GM23248 (cell line): Measurements from ENCODE around the gene PDE10A. TPM values are rescaled to one million over a fixed set of nuclear protein-coding genes. Genes with fewer than 3 reads are reported as not detected.

ENCODE experiments used
- DNase-seq: peaks from one replicate; pipeline ENCODE4 v3.0.0-alpha.2; 2015
- H2AFZ ChIP-seq: fragments of 200-600 bp; sonication (generic); 2 replicates; pipeline ENCODE4 v1.6.1; 2016; ENCODE audit warnings: antibody characterized with exemption
- H3F3A ChIP-seq: fragments of 200-600 bp; sonication (generic); 2 replicates; pipeline ENCODE4 v1.6.1; 2016; ENCODE audit warnings: mild to moderate bottlenecking, antibody characterized with exemption, mixed run types; ENCODE audit not compliant: insufficient read depth
- H3K27ac ChIP-seq: fragments of 200-600 bp; sonication (generic); 2 replicates; pipeline ENCODE4 v1.5.1; 2016; ENCODE audit warnings: mild to moderate bottlenecking
- H3K27me3 ChIP-seq: fragments of 200-600 bp; sonication (generic); replicated peaks from 2 replicates; pipeline ENCODE4 v1.6.1; 2016; ENCODE audit warnings: mild to moderate bottlenecking; ENCODE audit not compliant: insufficient read depth
- H3K36me3 ChIP-seq: fragments of 200-600 bp; sonication (generic); 2 replicates; pipeline ENCODE4 v1.6.1; 2016; ENCODE audit warnings: low read depth, mild to moderate bottlenecking
- H3K4me1 ChIP-seq: fragments of 200-600 bp; sonication (generic); 2 replicates; pipeline ENCODE4 v1.6.1; 2016; ENCODE audit warnings: mild to moderate bottlenecking; ENCODE audit not compliant: insufficient read depth
- H3K4me2 ChIP-seq: fragments of 200-600 bp; sonication (generic); one replicate; pipeline ENCODE4 v1.6.1; 2016; ENCODE audit warnings: mild to moderate bottlenecking; ENCODE audit not compliant: unreplicated experiment
- H3K4me3 ChIP-seq: fragments of 200-600 bp; sonication (generic); 2 replicates; pipeline ENCODE4 v1.5.1; 2016; ENCODE audit warnings: mild to moderate bottlenecking
- H3K79me2 ChIP-seq: fragments of 200-600 bp; sonication (generic); 2 replicates; pipeline ENCODE4 v1.6.1; 2016; ENCODE audit warnings: mild to moderate bottlenecking; ENCODE audit not compliant: insufficient read depth
- H3K9ac ChIP-seq: fragments of 200-600 bp; sonication (generic); 2 replicates; pipeline ENCODE4 v1.6.1; 2016; ENCODE audit warnings: mild to moderate bottlenecking
- H3K9me2 ChIP-seq: fragments of 200-600 bp; sonication (generic); 2 replicates; pipeline ENCODE4 v1.6.1; 2016; ENCODE audit warnings: mixed run types, mild to moderate bottlenecking, moderate library complexity; ENCODE audit not compliant: insufficient read depth
- H3K9me3 ChIP-seq: fragments of 200-600 bp; sonication (generic); one replicate; pipeline ENCODE4 v1.6.1; 2017; ENCODE audit warnings: low read depth
- H4K20me1 ChIP-seq: fragments of 200-600 bp; sonication (generic); 2 replicates; pipeline ENCODE4 v1.6.0; 2016; ENCODE audit not compliant: insufficient read depth
- EZH2 ChIP-seq: fragments of 200-600 bp; sonication (generic); IDR thresholded peaks from 2 replicates; pipeline ENCODE4 v1.6.1; 2018; ENCODE audit warnings: antibody characterized with exemption, mild to moderate bottlenecking; ENCODE audit not compliant: insufficient read depth, poor library complexity, severe bottlenecking
- EZH2phosphoT487 ChIP-seq: fragments of 200-600 bp; sonication (generic); IDR thresholded peaks from 2 replicates; pipeline ENCODE4 v1.6.1; 2018; ENCODE audit warnings: antibody characterized with exemption, moderate library complexity, mild to moderate bottlenecking, low read depth; ENCODE audit not compliant: insufficient read depth
- WGBS, 2 experiments: methylation state at CpG; one replicate each; pipeline ENCODE4 v1.1.6; 2015 to 2017; ENCODE audit warnings: low lambda C conversion rate in 2 of 2, low coverage in 1 of 2; ENCODE audit errors: missing lambda C conversion rate in 2 of 2; 5-methylcytosine and 5-hydroxymethylcytosine counted together
- in situ Hi-C: fragments of 300-500 bp; cut with MboI; formaldehyde crosslinking; loops from 2 replicates; pipeline ENCODE4 v1.15.0; 2020
- polyA plus RNA-seq: library from polyadenylated mRNA; unstranded; fragments of >200 nt; fragmentation: Nextera tagmentation; extraction: Ambion mirVana; gene quantifications from 2 replicates; pipeline ENCODE4 v1.2.1, GENCODE V29; 2016
- total RNA-seq: library from RNA; depleted of rRNA; stranded (reverse); fragments of >200 nt; shearing (Covaris generic); gene quantifications from 2 replicates; pipeline ENCODE4 v1.2.3, GENCODE V29; 2014

PDE10A gene
- total and polyA plus RNA-seq, 2 experiments from 2014 or later = 0.11 to 0.21 TPM

DNA sequence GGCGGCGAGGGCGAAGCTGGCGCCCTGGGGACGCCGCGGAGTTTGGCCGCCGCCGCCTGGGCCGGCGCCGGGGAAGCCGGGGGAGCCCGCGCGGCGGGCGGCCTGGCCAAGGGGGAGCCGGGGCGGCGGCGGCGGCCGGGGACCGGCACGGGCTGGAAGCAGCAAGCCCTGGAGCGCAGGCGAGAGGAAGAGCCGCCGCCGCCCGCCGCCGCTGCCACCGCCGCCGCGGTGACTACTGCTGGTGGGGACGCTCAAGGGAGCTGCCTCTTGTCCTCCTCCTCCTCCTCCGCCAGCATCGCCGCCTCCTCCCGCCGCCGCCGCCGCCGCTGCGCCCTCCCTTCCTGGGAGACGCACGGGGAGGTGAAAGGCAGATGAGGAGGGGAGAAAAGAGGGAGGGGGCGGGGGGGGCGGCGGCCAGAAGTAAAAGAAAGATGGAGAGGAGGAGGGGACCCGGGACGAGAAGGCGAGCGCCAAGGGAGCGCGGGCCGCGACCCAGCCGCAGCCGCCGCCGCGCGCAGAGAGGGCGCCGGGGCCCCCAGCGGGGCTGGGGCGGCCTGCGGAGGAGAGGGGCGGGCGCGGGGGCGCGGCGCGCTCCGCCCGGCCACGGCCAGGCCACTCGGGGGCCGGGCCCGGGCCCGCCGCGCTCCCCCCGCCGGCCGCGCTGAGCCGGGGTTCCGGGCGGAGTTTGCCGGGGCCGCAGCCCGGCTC lies 846 bp downstream of the PDE10A start:
- H3K9me3 ChIP-seq = no peaks in the 10 kb centered on the region
- H3K36me3 ChIP-seq = no peaks in the 10 kb centered on the region
- no peaks in the 10 kb centered on the region for H3F3A ChIP-seq
- H4K20me1 ChIP-seq = no peaks in the 10 kb centered on the region
- no peak overlapping the region for H2AFZ ChIP-seq
- DNase-seq = peak; percentile 24
- H3K79me2 ChIP-seq = no peaks in the 10 kb centered on the region
- in situ Hi-C loops = no loop called here
- peak overlapping the region; percentile 53 for H3K4me2 ChIP-seq
- no peak overlapping the region for H3K9ac ChIP-seq
- peak overlapping the region; percentile 48 for H3K4me3 ChIP-seq
- H3K4me1 ChIP-seq = no peaks in the 10 kb centered on the region
- 1 to 2% methylated on average over 18 to 50 of the region's 100 CpGs for WGBS, 2 experiments
- TF ChIP-seq EZH2 = no peak
- TF ChIP-seq EZH2phosphoT487 = no peak
- H3K27me3 ChIP-seq = peaks cover 84% of the 10 kb centered on the region
- H3K27ac ChIP-seq = no peak overlapping the region
- no peaks in the 10 kb centered on the region for H3K9me2 ChIP-seq

DNA sequence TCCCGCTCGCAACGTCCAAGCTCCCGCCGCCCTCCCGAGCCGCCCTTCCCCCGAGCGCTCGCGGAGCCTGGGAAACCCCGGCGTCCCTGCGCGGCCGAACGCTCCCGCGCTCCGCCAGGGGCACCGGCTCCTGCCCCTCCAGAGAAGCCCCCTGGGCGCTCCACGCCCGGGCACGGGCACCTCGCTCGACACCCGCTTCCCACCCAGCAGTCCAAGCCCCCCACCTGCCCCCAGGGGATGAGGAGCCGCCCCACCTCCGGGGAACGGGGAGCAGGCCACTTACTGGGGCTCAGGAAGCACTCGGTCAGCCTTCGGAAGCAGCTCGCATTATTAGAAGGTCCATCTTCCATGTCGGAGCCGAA lies 1.4 kb downstream of the PDE10A start:
- H3K36me3 ChIP-seq = no peaks in the 10 kb centered on the region
- no peak overlapping the region for H3K4me2 ChIP-seq
- H3K9me3 ChIP-seq = no peaks in the 10 kb centered on the region
- no peak for DNase-seq
- H3F3A ChIP-seq = no peaks in the 10 kb centered on the region
- no peaks in the 10 kb centered on the region for H3K79me2 ChIP-seq
- peak overlapping the region; percentile 40; the same call in 1 of the 2 replicates for H3K4me3 ChIP-seq
- peaks cover 79% of the 10 kb centered on the region for H3K27me3 ChIP-seq
- H3K9ac ChIP-seq = no peak overlapping the region
- no peak overlapping the region for H2AFZ ChIP-seq
- H3K9me2 ChIP-seq = no peaks in the 10 kb centered on the region
- H4K20me1 ChIP-seq = no peaks in the 10 kb centered on the region
- H3K4me1 ChIP-seq = no peaks in the 10 kb centered on the region
- H3K27ac ChIP-seq = no peak overlapping the region
- in situ Hi-C loops = no loop called here
- TF ChIP-seq EZH2 (no peak), EZH2phosphoT487 (no peak)
- WGBS, 2 experiments = 2 to 4% methylated on average over 9 to 33 of the region's 36 CpGs

DNA sequence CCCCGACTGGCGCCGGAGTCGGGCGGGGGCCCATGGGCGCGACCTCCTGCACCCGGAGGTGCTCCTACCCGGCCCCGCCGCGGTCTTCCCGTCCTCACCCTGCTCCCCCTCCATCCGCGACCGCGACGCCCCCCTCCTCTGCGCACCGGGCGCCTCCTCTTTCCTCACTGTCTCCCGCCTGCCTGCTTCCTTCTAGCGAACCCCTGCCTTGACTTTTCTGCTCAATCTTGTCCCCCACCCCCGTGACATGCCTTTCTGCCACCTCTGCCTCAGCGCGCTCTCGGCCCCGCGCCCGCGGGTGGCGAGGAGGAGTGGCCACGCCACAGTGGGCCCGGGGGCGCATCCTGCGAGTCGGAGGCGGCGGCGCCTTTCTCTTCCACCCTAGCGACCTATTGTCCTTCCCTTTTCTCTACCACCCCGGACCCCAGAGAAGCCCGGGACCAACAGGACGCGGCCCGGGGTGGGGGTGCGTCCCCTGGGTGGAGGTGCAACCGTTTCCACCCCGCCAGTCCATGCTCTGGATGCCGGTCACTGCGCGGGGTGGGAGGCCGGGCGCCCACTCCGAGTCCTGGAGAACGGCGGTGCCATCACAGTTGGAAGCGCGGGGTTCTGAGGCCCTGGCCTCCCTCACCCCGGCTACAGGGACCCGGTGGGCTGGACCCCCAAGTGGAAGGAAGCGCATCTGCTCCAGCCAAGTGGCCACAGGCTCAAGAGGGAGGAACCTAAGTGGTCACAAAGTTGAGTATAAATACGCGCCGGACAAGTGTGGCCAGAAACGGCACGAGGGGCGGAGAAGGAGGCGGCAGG lies 2.0 kb downstream of the PDE10A start:
- in situ Hi-C loops = no loop called here
- no peak for DNase-seq
- H3K79me2 ChIP-seq = no peaks in the 10 kb centered on the region
- no peaks in the 10 kb centered on the region for H3K36me3 ChIP-seq
- H3K9me3 ChIP-seq = no peaks in the 10 kb centered on the region
- H3K4me1 ChIP-seq = no peaks in the 10 kb centered on the region
- H3K9me2 ChIP-seq = no peaks in the 10 kb centered on the region
- no peak overlapping the region for H2AFZ ChIP-seq
- H3F3A ChIP-seq = no peaks in the 10 kb centered on the region
- no peak overlapping the region for H3K4me2 ChIP-seq
- H3K27me3 ChIP-seq = peaks cover 73% of the 10 kb centered on the region
- no peaks in the 10 kb centered on the region for H4K20me1 ChIP-seq
- 3% methylated on average over 44 to 66 of the region's 69 CpGs for WGBS, 2 experiments
- peak; percentile 71 for TF ChIP-seq EZH2
- no peak for TF ChIP-seq EZH2phosphoT487
- H3K27ac ChIP-seq = no peak overlapping the region
- no peak overlapping the region; the same call in 1 of the 2 replicates for H3K4me3 ChIP-seq
- no peak overlapping the region for H3K9ac ChIP-seq

DNA sequence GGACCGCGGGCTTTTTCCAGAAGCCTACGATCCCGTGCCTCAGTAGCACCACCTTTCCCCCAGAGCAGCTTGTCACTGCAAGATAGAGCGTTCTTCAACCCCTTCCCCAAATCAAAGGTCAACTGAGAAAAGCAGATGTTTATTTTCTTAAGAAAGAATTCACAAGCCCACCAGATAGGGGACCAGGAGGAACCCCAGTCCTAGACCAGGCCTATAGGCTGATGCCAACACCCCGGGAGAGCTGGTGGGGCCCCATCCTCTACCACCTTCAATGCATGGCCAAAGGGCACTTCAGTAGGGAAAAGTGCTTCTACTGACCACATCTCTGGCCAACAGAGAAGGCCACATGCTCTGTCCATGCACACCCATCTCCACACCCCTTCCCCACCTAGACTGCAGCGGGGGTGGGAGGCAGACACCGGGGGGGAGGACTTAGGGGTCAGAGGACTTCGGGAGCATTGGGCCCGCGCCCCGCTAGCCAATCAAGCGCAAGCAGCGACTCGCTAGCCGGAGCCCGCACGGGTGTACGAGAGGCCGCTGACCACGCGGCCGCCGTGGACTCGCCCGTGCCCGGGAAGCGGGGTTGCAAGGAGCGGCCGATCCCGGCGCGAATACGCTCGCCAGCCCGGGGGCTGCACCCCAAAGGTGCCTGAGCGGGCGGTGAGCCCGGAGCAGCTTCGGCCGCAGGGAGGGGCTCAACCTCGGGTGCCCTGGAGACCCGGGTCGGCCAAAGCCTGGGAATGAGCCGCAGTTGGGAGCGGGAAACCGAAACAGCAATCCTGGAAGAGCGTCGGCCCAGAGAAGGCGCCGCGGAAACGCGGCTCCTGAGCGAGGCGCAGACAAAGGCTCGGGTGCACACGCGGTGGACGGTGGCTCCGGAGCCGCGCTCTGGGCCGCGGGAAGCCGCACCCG lies 2.8 kb downstream of the PDE10A start:
- Histone ChIP-seq H3K4me2 (no peak overlapping the region), H3F3A (no peaks in the 10 kb centered on the region), H3K4me1 (no peaks in the 10 kb centered on the region), H3K9ac (no peak overlapping the region), H3K4me3 (peak overlapping the region; percentile 37; the same call in 1 of the 2 replicates), H3K36me3 (no peaks in the 10 kb centered on the region), H3K9me2 (no peaks in the 10 kb centered on the region), H4K20me1 (no peaks in the 10 kb centered on the region), H2AFZ (no peak overlapping the region), H3K27me3 (peaks cover 65% of the 10 kb centered on the region), H3K27ac (no peak overlapping the region), H3K9me3 (no peaks in the 10 kb centered on the region), H3K79me2 (no peaks in the 10 kb centered on the region)
- TF ChIP-seq EZH2 = no peak
- TF ChIP-seq EZH2phosphoT487 = no peak
- WGBS, 2 experiments = 12 to 13% methylated on average over 62 of the region's 67 CpGs
- in situ Hi-C loops = no loop called here
- peak; percentile 32 for DNase-seq
